NCI-H526 (cell line): ENCODE results near the gene SPRYD3.

Experiments
- DNase-seq, 2 experiments: peaks; one replicate each; lab custom pipeline; 2025; lab: John Stamatoyannopoulos, UW

The SPRYD3 gene

GRCh38 chr12:53025250-53025649, 53.9 kb downstream of the SPRYD3 start:
- no peak for DNase-seq

DNA sequence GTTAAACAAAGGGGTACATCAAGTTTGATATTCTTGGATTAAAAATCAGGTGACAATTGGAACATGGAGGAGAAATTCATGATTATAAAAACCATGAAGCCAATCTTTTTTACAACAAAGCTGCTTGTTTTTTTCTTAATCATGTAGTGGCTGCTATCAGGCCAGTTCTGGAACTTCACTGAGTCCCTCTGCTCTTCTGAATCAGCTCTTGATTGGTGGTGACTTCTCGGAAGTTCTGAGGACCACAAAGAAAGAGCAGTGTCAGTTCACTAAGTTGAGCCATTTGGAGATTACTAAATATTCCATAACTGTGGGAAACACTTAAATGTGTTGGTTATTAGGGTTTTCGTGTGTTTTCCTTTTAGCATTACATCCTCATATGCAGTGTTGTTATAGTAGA, 64.5 kb downstream of the SPRYD3 start:
- no peak for DNase-seq
